Raji (cell line): ENCODE measurements around the gene CRMP1.

ENCODE experiments used
- POLR2A ChIP-seq: IDR thresholded peaks from 2 replicates; pipeline ENCODE4 v1.6.1; 2011; ENCODE audit warnings: low read depth, low read length, control low read depth; ENCODE audit not compliant: insufficient read depth

The CRMP1 gene

GRCh38 chr4:5925419-5926200 is 32.7 kb upstream of the CRMP1 start:
- TF ChIP-seq POLR2A, result no peak

GRCh38 chr4:5924461-5925125 is 31.7 kb upstream of the CRMP1 start:
- no peak for TF ChIP-seq POLR2A

- no peak for TF ChIP-seq POLR2A
Observed at GRCh38 chr4:5923376-5923775, 30.5 kb upstream of the CRMP1 start.

DNA sequence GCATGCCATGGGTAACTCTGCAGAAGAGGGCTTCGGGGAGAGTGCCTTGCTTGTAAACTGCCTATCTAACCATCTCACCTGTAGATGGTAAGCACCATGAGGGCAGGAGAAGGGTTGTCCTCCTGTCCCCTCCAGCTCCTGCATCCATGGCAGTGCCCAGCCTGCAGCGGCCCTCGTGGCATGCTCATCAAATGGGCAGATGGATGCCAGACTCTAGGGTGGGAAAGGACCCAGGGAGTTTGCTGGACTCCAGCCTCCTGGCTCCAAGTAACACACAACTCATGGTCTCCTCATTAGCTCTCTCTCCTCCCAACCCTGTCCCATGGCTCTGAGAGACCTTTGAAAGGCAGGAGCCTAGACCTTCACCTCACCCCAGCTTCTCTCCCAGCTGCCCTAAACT is 29.7 kb upstream of the CRMP1 start:
- no peak for TF ChIP-seq POLR2A

DNA sequence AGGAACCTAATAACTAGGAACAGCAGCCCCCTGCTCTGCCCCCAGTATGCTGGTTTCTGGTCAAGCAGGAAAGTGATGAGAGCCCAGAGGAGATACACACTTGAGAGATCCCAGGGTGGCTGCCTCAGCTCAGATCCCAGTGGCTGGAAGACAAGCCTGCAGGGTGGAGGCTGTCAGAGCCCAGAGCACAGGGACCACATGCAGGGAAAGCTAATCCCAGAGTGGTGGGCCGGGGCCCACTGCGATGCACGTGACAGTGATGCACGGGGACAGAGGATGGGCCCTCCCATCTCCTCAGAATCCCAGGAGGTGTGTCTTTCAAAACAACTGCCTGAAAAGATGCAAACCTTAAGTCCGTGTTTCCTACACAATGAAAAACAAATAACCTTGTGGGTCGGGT is 29.1 kb upstream of the CRMP1 start:
- no peak for TF ChIP-seq POLR2A

- no peak for TF ChIP-seq POLR2A
Observed at GRCh38 chr4:5921101-5921980, 28.5 kb upstream of the CRMP1 start.

DNA sequence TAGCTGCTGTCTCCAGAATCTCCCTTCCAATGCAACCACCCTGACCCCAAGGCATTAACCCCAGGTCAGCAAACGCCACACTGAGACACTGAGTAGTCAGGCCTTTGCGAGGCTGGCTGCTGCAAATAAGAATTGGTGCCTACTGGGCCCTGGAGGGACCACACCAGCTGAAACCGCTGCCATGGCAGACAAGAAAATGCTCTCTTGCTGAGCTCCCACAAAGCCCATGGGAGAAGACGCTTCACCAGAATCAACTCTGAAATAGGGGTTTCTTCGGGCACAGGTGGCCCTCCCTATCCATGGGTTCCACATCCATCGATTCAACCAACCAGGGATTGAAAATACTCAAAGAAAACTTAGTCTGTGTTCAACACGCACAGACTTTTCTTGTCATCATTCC is 26.7 kb upstream of the CRMP1 start:
- no peak for TF ChIP-seq POLR2A

- no peak for TF ChIP-seq POLR2A
Observed at GRCh38 chr4:5919044-5919443, 26.2 kb upstream of the CRMP1 start.

DNA sequence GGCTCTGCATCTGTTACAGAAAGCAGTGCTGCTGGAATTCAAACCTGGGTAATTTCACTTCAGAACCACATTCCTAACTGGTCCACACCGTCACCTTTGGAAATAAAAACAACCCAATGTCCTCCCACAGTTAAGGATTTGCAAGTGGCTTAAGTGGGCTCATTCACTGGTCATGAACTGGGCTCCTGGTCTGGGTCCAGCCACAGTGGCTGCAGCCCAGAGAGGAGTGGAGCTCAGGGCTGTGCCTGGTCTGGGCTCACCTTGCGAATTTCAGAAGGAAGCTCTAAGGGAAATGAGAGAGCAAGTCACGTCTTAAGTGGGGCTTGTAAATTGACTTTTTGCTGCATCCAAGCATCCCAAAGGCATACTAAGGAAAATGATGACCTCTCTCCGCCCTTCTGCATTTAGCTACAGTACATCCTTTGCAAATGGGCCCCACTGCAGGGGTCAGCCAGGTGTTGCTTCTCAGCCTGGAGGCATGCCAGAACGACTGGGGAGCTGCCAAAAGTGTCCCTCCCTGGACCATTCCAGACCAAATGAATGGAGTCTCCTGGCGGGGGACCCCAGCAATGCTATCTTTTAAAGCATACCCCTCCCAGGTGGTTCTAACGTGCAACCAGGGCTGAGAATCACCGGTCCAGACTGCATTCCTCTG is 25.6 kb upstream of the CRMP1 start:
- no peak for TF ChIP-seq POLR2A

- no peak for TF ChIP-seq POLR2A
Observed at GRCh38 chr4:5917672-5918071, 24.8 kb upstream of the CRMP1 start.

GRCh38 chr4:5916229-5916628 is 23.3 kb upstream of the CRMP1 start:
- TF ChIP-seq POLR2A, result no peak

- TF ChIP-seq POLR2A, result no peak
Observed at GRCh38 chr4:5913454-5913853, 20.6 kb upstream of the CRMP1 start.

DNA sequence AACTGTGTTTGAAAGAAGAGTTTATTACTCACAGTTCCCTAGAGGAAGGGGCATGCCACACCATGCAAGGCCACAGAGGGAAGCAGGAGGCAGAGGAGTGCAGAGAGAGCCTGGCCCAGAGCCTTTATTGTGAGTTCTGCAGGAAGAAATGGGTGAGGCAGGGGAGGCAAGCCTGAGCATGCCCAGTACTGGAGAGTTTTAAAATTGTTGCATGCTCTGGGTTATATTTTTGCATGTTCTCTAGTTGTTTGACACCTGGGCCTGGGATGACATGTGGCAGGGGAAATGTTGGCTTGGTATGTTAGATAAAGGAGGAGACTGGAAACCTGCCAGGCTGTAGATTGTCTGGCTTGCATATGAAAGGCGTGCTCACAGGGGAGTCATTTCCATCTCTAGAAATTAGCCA is 19.7 kb upstream of the CRMP1 start:
- TF ChIP-seq POLR2A, result no peak

GRCh38 chr4:5908876-5909427 is 16.1 kb upstream of the CRMP1 start:
- no peak for TF ChIP-seq POLR2A

GRCh38 chr4:5906191-5906590 is 13.3 kb upstream of the CRMP1 start:
- no peak for TF ChIP-seq POLR2A
